ENCODE data around the gene CAMK1D.
A peak's percentile ranks its signal among the peaks of the same experiment; 100 is the strongest.
"Not testable (repeated sequence)": the region's sequence is repeated elsewhere in the genome, so short reads cannot be mapped to it uniquely, and the experiment has no call there.

CAMK1D gene

GRCh38 chr10:12709000-12709401 lies 359.7 kb downstream of the CAMK1D start:
- no peak for DNase-seq

- no peak for DNase-seq
Observed at GRCh38 chr10:12709521-12709963, 360.2 kb downstream of the CAMK1D start.

- DNase-seq, result no peak
Observed at GRCh38 chr10:12710157-12710556, 360.8 kb downstream of the CAMK1D start.

- DNase-seq, result peak; percentile 64 to 69
Observed at GRCh38 chr10:12710594-12711349, 361.4 kb downstream of the CAMK1D start.

- no peak for DNase-seq
Observed at GRCh38 chr10:12711350-12711708, 362.0 kb downstream of the CAMK1D start.

- no peak for DNase-seq
Observed at GRCh38 chr10:12712293-12712983, 363.1 kb downstream of the CAMK1D start.

- not testable (repeated sequence) for DNase-seq
Observed at GRCh38 chr10:12712984-12713316, 363.6 kb downstream of the CAMK1D start.

- DNase-seq, result no peak
Observed at GRCh38 chr10:12716042-12716441, 366.7 kb downstream of the CAMK1D start.

- DNase-seq, result no peak
Observed at GRCh38 chr10:12717981-12718707, 368.8 kb downstream of the CAMK1D start.

- DNase-seq, result no peak
Observed at GRCh38 chr10:12719365-12719764, 370.0 kb downstream of the CAMK1D start.

GRCh38 chr10:12720217-12720981 lies 371.1 kb downstream of the CAMK1D start:
- DNase-seq, result no peak

GRCh38 chr10:12721334-12721733 lies 372.0 kb downstream of the CAMK1D start:
- DNase-seq, result no peak

GRCh38 chr10:12723220-12723619 lies 373.9 kb downstream of the CAMK1D start:
- DNase-seq, result no peak

- DNase-seq, result no peak
Observed at GRCh38 chr10:12724807-12725579, 375.6 kb downstream of the CAMK1D start.

GRCh38 chr10:12725580-12725888 lies 376.2 kb downstream of the CAMK1D start:
- DNase-seq, result not testable (repeated sequence)

GRCh38 chr10:12726971-12727831 lies 377.9 kb downstream of the CAMK1D start:
- DNase-seq, result no peak

- no peak for DNase-seq
Observed at GRCh38 chr10:12727832-12728215, 378.5 kb downstream of the CAMK1D start.

GRCh38 chr10:12728494-12728893 lies 379.1 kb downstream of the CAMK1D start:
- no peak for DNase-seq

GRCh38 chr10:12729885-12730284 lies 380.5 kb downstream of the CAMK1D start:
- no peak for DNase-seq

GRCh38 chr10:12730809-12731519 lies 381.6 kb downstream of the CAMK1D start:
- no peak for DNase-seq

GRCh38 chr10:12733271-12733670 lies 383.9 kb downstream of the CAMK1D start:
- no peak for DNase-seq
